ENCODE results near the gene ITPRID1.
"Not testable (repeated sequence)": the region's sequence is repeated elsewhere in the genome, so short reads cannot be mapped to it uniquely, and the experiment has no call there.

The ITPRID1 gene

GRCh38 chr7:31513790-31514189, at the start of gene ITPRID1:
Gene ITPRID1, plus strand, starts transcription at chr7:31514090. Its CDS starts 38,935 bp downstream, at chr7:31553025.
- DNase-seq: no peak

DNA sequence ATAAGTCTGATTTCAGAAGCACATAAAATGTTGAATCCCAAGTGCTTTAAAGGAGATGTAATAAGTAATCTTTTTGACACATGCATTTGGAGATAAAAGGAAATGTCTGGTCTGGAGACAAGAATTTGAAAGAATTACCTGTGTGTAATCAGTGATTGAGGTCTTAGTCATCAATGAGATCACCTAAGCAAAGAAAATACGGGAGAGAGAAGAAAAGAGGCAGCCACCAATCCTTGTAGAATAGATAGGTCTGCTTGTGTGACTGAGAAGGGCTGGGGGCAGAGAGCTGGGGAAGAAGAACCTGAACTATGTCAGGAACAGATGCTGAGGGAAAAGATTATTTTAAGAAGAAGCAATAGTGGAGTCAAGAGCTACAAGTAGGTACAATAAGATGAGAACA, 49.3 kb upstream of the ITPRID1 start:
- no peak for DNase-seq

DNA sequence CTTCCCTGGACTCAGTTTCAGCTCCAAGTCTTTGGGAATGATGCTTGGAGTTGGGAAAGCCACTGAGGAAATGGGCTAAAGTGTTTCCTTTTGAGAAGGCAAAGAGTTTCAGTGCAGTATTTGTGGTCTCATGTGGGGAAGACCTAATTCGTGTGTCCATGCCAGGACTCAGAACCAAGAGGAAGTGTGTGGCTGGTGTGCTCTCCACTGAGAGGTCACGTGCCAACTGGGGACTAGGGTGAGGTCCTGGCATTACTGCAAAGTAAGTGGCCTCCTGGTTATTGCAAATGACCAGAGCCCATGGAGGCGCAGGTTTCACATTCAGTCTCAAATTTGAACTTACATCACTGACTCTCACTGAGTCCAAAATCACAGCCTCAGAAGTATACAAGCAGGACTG, 48.6 kb upstream of the ITPRID1 start:
- no peak for DNase-seq

GRCh38 chr7:31466036-31466435, 47.9 kb upstream of the ITPRID1 start:
- DNase-seq: no peak

DNA sequence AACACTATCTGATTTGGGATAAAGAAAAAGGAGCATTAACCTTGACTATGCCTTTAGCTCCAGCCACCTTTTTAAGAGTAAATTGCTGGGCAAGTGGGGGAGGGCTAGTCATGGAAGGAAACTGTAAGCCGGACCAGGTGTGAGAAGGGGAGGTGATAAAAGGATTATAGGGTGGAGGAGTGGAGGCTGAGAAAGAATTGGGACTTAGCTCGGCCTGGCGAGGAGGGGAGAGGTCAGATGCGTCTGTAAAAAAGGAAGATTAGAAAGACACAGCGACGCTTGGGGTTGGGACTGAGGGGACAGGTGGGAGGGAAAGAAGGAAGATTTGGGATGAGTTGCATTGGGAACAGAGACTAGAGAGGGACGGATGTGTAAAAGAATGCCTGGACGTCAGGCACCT, 43.0 kb upstream of the ITPRID1 start:
- not testable (repeated sequence) for DNase-seq

GRCh38 chr7:31475368-31475767, 38.5 kb upstream of the ITPRID1 start:
- no peak for DNase-seq

- no peak for DNase-seq
Observed at GRCh38 chr7:31476073-31476745, 37.7 kb upstream of the ITPRID1 start.

GRCh38 chr7:31476941-31477677, 36.8 kb upstream of the ITPRID1 start:
- DNase-seq: no peak

GRCh38 chr7:31478018-31478417, 35.9 kb upstream of the ITPRID1 start:
- DNase-seq: no peak

GRCh38 chr7:31478721-31479120, 35.2 kb upstream of the ITPRID1 start:
- no peak for DNase-seq

GRCh38 chr7:31487071-31487470, 26.8 kb upstream of the ITPRID1 start:
- no peak for DNase-seq

DNA sequence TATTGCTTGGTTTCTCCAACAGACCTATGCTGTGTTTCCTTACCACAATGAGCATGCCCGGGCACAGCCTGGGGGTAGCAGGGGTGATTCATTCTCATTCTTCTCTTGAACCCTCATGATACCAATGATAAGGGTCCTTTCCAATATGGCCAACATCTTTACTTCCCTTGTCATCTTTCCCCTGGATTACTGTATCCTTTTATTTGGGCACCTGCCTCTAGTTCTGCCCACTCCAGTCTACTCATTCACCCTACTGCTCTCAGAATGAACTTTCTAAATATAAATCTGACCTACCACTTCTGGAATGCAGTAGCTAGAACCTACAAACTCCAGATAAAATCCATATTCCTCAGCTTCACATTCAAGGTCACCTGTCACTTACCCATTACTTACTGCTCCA, 26.4 kb upstream of the ITPRID1 start:
- DNase-seq: no peak

DNA sequence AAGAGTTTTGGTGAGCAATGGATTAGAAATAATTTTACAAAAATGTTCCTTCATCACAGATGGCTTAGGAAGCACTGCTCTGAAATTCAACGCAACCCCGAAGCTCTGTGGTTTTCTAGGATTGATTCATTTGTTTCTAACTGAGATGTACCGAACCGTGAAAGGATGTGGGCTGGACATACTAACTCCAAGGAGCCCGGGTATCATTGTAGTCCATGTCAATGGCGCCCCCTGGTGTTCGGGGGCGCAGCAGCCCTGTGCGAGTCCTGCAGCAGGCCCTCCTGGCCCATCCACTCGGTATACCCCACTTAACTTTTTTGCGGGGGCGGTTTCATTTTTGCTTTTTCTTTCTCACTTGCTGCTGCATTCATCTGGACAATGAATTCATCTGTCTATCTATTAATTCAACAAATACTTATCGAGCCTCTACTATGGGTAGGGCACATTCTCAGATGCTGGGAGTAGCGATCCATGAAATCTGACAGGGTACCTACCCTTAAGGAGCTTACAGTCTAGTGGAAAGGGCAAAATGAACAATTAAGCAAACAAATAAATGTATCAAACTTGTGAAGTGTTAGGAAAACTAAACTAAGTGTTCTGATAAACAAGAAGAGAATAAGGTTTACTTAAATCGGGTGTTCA, 25.2 kb upstream of the ITPRID1 start:
- no peak for DNase-seq

- DNase-seq: no peak
Observed at GRCh38 chr7:31490796-31491314, 23.0 kb upstream of the ITPRID1 start.

GRCh38 chr7:31492086-31492485, 21.8 kb upstream of the ITPRID1 start:
- no peak for DNase-seq

GRCh38 chr7:31493714-31494181, 20.1 kb upstream of the ITPRID1 start:
- DNase-seq: no peak

DNA sequence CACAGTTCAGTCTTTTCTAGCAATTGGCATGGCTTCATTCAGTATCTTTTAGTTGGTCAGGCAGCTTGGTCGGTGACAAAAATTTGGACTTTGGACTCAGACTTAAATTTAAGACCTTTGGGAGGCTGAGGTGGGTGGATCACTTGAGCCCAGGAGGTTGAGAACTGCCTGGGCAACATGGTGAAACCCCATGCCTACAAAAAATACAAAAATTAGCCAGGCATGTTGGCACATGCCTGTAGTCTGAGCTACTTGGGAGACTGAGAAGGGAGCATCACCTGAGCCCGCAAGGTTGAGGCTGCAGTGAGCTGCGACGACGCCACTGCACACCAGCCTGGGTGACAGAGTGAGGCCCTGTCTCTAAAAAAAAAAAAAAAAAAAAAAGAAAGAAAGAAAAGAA, 19.5 kb upstream of the ITPRID1 start:
- DNase-seq: no peak

GRCh38 chr7:31495653-31496052, 18.2 kb upstream of the ITPRID1 start:
- no peak for DNase-seq

DNA sequence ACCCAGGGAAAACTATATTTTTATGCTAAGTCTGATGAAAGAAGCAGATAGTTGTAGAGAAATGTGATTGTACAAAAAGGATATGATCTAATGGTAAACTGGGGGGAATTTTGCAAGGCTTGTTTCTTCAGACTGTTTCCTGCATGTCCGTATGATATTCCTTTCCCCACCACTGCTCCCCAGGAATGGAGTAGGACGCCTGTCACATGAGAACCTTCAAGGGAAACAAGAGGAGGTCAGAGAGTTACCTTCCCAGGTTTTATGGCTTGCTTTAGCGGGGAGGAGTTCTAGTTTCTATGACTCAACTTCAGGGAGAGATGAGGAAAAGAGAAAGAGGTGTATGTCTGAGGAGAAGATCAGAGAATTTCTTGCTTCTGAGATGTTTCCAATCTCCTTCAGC, 16.4 kb upstream of the ITPRID1 start:
- no peak for DNase-seq

DNA sequence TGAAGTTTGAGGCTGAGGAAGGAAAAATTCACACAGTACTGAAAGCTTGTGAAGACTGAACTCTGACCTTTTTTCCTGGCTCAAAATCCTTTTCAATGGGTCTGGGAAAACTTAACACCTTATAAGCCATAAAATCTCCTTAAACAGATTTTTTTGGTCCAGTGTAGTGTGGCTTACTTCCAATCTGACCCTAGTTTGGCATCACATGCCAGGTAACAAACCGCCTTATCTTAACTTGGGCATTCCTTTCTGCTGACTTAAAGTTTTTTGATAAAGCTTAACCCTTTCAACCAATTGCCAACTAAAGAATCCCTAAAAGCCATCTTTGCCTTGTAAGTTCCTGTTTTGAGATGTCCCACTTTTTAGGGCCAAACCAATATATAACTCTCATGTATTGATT, 13.2 kb upstream of the ITPRID1 start:
- DNase-seq: no peak

DNA sequence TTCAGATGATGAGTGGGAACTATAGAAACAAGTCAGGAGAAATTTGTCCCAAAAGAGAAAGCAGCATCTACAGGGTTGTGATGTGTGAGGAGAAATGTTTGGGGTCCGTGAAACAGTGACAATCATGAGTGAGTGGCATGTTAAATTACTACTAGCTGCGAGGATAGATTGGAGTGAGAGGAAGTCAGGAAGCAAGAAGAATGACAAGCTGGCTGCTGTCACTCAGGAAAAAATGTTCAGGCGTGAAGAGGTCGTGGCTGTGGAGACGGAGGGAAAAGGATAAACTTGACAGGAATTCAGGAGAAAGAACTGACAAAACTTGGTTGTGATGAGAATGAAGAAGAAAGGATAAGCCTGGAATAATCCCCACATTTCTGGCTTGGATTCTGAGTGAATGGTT, 5.1 kb upstream of the ITPRID1 start:
- DNase-seq: no peak

GRCh38 chr7:31512166-31512565, 1.7 kb upstream of the ITPRID1 start:
- DNase-seq: no peak

DNA sequence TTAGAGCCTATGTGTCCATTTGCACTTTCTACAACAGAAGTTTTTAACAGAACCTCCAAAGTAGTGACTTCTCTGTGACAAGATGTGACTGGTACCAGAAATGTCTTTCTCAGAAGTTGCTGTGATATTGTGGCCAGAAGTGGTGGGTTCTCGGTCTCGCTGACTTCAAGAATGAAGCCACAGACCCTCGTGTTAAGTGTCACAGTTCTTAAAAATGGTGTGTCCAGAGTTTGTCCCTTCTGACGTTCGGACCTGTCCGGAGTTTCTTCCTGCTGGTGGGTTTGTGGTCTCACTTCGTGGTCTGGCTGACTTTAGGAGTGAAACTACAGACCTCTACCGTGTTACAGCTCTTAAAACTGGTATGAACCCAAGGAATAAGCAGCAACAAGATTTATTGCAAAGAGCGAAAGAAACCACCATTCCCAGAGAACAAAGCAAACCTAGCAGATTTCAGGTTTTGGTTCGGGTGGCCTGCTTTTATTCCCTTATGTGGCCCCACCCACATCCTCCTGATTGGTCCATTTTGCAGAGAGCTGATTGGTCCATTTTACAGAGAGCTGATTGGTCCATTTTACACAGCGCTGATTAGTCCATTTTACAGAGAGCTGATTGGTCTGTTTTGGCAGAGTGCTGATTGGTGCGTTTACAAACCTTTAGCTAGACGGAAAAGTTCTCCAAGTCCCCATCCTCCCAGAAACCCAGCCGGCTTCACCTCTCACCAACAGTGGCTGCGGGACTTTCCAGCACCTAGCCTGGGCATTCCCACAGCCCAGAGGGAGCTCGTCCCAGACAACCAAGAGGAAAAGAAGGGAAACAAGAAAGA, 3.0 kb downstream of the ITPRID1 start:
- no peak for DNase-seq
